NT2/D1 (cell line): Measurements from ENCODE around the gene CYB561D1.

Experiments
- DNase-seq: peaks from one replicate; pipeline ENCODE4 v3.0.0-alpha.2; 2011; ENCODE audit warnings: low read depth, low spot score
- H3K27me3 ChIP-seq: 2 replicates; pipeline ENCODE4 v1.6.0; 2011; ENCODE audit warnings: mild to moderate bottlenecking; ENCODE audit not compliant: insufficient read length, insufficient read depth
- H3K36me3 ChIP-seq: 2 replicates; pipeline ENCODE4 v1.6.1; 2011; ENCODE audit warnings: mild to moderate bottlenecking, low read length, mixed read lengths; ENCODE audit not compliant: insufficient read depth, insufficient read length
- H3K4me1 ChIP-seq: 2 replicates; pipeline ENCODE4 v1.5.1; 2011; ENCODE audit not compliant: insufficient read depth, insufficient read length
- H3K4me3 ChIP-seq: 2 replicates; pipeline ENCODE4 v1.5.1; 2011; ENCODE audit warnings: low read depth; ENCODE audit not compliant: insufficient read length
- H3K9ac ChIP-seq: 2 replicates; pipeline ENCODE4 v1.6.0; 2011; ENCODE audit warnings: low read depth; ENCODE audit not compliant: insufficient read length
- H3K9me3 ChIP-seq: 2 replicates; pipeline ENCODE4 v1.5.1; 2011; ENCODE audit warnings: mild to moderate bottlenecking, low read length; ENCODE audit not compliant: insufficient read depth
- SUZ12 ChIP-seq: IDR thresholded peaks from 2 replicates; pipeline ENCODE4 v1.6.1; 2011; ENCODE audit not compliant: insufficient read length, insufficient read depth; ENCODE audit errors: extremely low read depth
- YY1 ChIP-seq: IDR thresholded peaks from 2 replicates; pipeline ENCODE4 v1.6.1; 2011; ENCODE audit not compliant: insufficient read length, insufficient read depth
- ZNF274 ChIP-seq: IDR thresholded peaks from 2 replicates; pipeline ENCODE4 v1.6.1; 2011; ENCODE audit warnings: mild to moderate bottlenecking, low read depth, low read length

Gene CYB561D1

GRCh38 chr1:109548321-109549267 is 54.7 kb downstream of the CYB561D1 start, which contains the start of gene GNAI3:
Gene GNAI3, plus strand, starts transcription at chr1:109548615. Its CDS starts 106 bp downstream, at chr1:109548721.
- H3K4me1 ChIP-seq = peaks cover 5% of the 10 kb centered on the region
- H3K27me3 ChIP-seq = no peaks in the 10 kb centered on the region
- H3K9me3 ChIP-seq = no peaks in the 10 kb centered on the region
- TF ChIP-seq YY1 = no peak
- no peak for TF ChIP-seq ZNF274
- TF ChIP-seq SUZ12 = no peak
- peak within 1 kb of the TSS; percentile 89 for H3K4me3 ChIP-seq
- peaks cover 3% of the 10 kb centered on the region for H3K36me3 ChIP-seq
- peak; percentile 93 for DNase-seq
- peak within 1 kb of the TSS; percentile 98 for H3K9ac ChIP-seq
